Measurements from ENCODE around the gene NTNG2.

Gene NTNG2

GRCh38 chr9:132194508-132194907 is 32.6 kb downstream of the NTNG2 start:
- Histone ChIP-seq H3K23ac (ENCODE audit: low read depth, low read length, poor library complexity) (peak overlapping the region; percentile 97), H3K14ac (ENCODE audit: low read length) (peak overlapping the region; percentile 21), H3K36me3 (replicated peaks in 1 of 2; ENCODE audit: control insufficient read depth in 2 of 2, insufficient read depth in 2 of 2, low read length in 2 of 2) (no peaks in the 10 kb centered on the region), H3K9me3 (replicated peaks in 1 of 2; ENCODE audit: control insufficient read depth in 2 of 2, insufficient read depth in 1 of 2, low read depth in 1 of 2, low read length in 2 of 2) (peaks cover 0 to 4% of the 10 kb centered on the region in 2 donors), H3K79me1 (ENCODE audit: low read depth, low read length) (no peaks in the 10 kb centered on the region), H2AFZ (ENCODE audit: low read length) (no peak overlapping the region), H2AK5ac (ENCODE audit: low read depth, low read length) (peak overlapping the region; percentile 94), H3K9ac (ENCODE audit: low read depth, low read length, poor library complexity) (no peak overlapping the region), H4K8ac (ENCODE audit: low read depth, low read length) (no peak overlapping the region), H3K4ac (ENCODE audit: low read length) (peak overlapping the region; percentile 53), H2BK12ac (ENCODE audit: low read length) (no peak overlapping the region), H2BK120ac (ENCODE audit: low read depth, low read length) (no peak overlapping the region), H3K27ac (replicated peaks; ENCODE audit: low read length) (no peak overlapping the region), H2BK15ac (ENCODE audit: low read length) (peak overlapping the region; percentile 59), H3K18ac (ENCODE audit: low read length) (peak overlapping the region; percentile 80), H3K27me3 (ENCODE audit: control insufficient read depth in 3 of 3, insufficient read depth in 3 of 3, low read depth in 1 of 3, low read length in 3 of 3) (no peaks in the 10 kb centered on the region), H3K4me3 (ENCODE audit: low read length in 2 of 2) (no peak overlapping the region), H3K4me2 (ENCODE audit: insufficient read depth, low read length, poor library complexity, severe bottlenecking) (no peak overlapping the region), H3K4me1 (ENCODE audit: control insufficient read depth in 2 of 2, insufficient read depth in 1 of 2, low read depth in 1 of 2, low read length in 2 of 2) (no peaks in the 10 kb centered on the region), H4K91ac (ENCODE audit: low read depth, low read length, poor library complexity) (no peak overlapping the region), H2BK5ac (ENCODE audit: low read length) (peak overlapping the region; percentile 69)
- DNase-seq (ENCODE audit: low spot score), result no peak
- WGBS, 2 donors (ENCODE audit: extremely low coverage in 2 of 2, insufficient read length in 2 of 2, insufficient replicate concordance in 1 of 2), result no CpG with 5 or more reads among the region's 8 CpGs

- Histone ChIP-seq H3K23ac (ENCODE audit: low read depth, low read length, poor library complexity) (no peak overlapping the region), H3K14ac (ENCODE audit: low read length) (no peak overlapping the region), H3K27me3 (ENCODE audit: control insufficient read depth in 3 of 3, insufficient read depth in 3 of 3, low read depth in 1 of 3, low read length in 3 of 3) (peaks cover 0 to 7% (median 0%) of the 10 kb centered on the region in 3 experiments), H3K4me2 (ENCODE audit: insufficient read depth, low read length, poor library complexity, severe bottlenecking) (no peak overlapping the region), H2BK15ac (ENCODE audit: low read length) (no peak overlapping the region), H3K79me1 (ENCODE audit: low read depth, low read length) (no peaks in the 10 kb centered on the region), H2BK12ac (ENCODE audit: low read length) (no peak overlapping the region), H3K9me3 (replicated peaks in 1 of 2; ENCODE audit: control insufficient read depth in 2 of 2, insufficient read depth in 1 of 2, low read depth in 1 of 2, low read length in 2 of 2) (peaks cover 0 to 4% of the 10 kb centered on the region in 2 donors), H2BK120ac (ENCODE audit: low read depth, low read length) (no peak overlapping the region), H3K36me3 (replicated peaks in 1 of 2; ENCODE audit: control insufficient read depth in 2 of 2, insufficient read depth in 2 of 2, low read length in 2 of 2) (no peaks in the 10 kb centered on the region), H3K4me1 (ENCODE audit: control insufficient read depth in 2 of 2, insufficient read depth in 1 of 2, low read depth in 1 of 2, low read length in 2 of 2) (peaks cover 0 to 8% of the 10 kb centered on the region in 2 donors), H4K8ac (ENCODE audit: low read depth, low read length) (no peak overlapping the region), H3K4me3 (ENCODE audit: low read length in 2 of 2) (no peak overlapping the region), H4K91ac (ENCODE audit: low read depth, low read length, poor library complexity) (no peak overlapping the region), H2BK5ac (ENCODE audit: low read length) (peak overlapping the region; percentile 11), H3K18ac (ENCODE audit: low read length) (no peak overlapping the region), H2AK5ac (ENCODE audit: low read depth, low read length) (no peak overlapping the region), H3K9ac (ENCODE audit: low read depth, low read length, poor library complexity) (no peak overlapping the region), H3K4ac (ENCODE audit: low read length) (no peak overlapping the region), H3K27ac (replicated peaks; ENCODE audit: low read length) (no peak overlapping the region), H2AFZ (ENCODE audit: low read length) (no peak overlapping the region)
- WGBS, 2 donors (ENCODE audit: extremely low coverage in 2 of 2, insufficient read length in 2 of 2, insufficient replicate concordance in 1 of 2), result 100% methylated on average over 1 of the region's 6 CpGs; no CpG with 5 or more reads in 1 of the 2 donors
- DNase-seq (ENCODE audit: low spot score), result no peak
Observed at GRCh38 chr9:132197315-132197714, 35.5 kb downstream of the NTNG2 start.

GRCh38 chr9:132197856-132198550 is 36.1 kb downstream of the NTNG2 start:
- H3K79me1 ChIP-seq (ENCODE audit: low read depth, low read length), result no peaks in the 10 kb centered on the region

GRCh38 chr9:132199056-132199455 is 37.2 kb downstream of the NTNG2 start:
- Histone ChIP-seq H3K18ac (ENCODE audit: low read length) (no peak overlapping the region), H3K4me2 (ENCODE audit: insufficient read depth, low read length, poor library complexity, severe bottlenecking) (no peak overlapping the region), H2BK12ac (ENCODE audit: low read length) (no peak overlapping the region), H2BK15ac (ENCODE audit: low read length) (no peak overlapping the region), H3K4ac (ENCODE audit: low read length) (no peak overlapping the region), H3K23ac (ENCODE audit: low read depth, low read length, poor library complexity) (no peak overlapping the region), H3K27ac (replicated peaks; ENCODE audit: low read length) (no peak overlapping the region), H3K27me3 (ENCODE audit: control insufficient read depth in 3 of 3, insufficient read depth in 3 of 3, low read depth in 1 of 3, low read length in 3 of 3) (peaks cover 0 to 12% (median 0%) of the 10 kb centered on the region in 3 experiments), H2AK5ac (ENCODE audit: low read depth, low read length) (no peak overlapping the region), H2BK5ac (ENCODE audit: low read length) (no peak overlapping the region), H3K9me3 (replicated peaks in 1 of 2; ENCODE audit: control insufficient read depth in 2 of 2, insufficient read depth in 1 of 2, low read depth in 1 of 2, low read length in 2 of 2) (peaks cover 0 to 4% of the 10 kb centered on the region in 2 donors), H3K4me1 (ENCODE audit: control insufficient read depth in 2 of 2, insufficient read depth in 1 of 2, low read depth in 1 of 2, low read length in 2 of 2) (peaks cover 0 to 9% of the 10 kb centered on the region in 2 donors), H3K36me3 (replicated peaks in 1 of 2; ENCODE audit: control insufficient read depth in 2 of 2, insufficient read depth in 2 of 2, low read length in 2 of 2) (no peaks in the 10 kb centered on the region), H3K79me1 (ENCODE audit: low read depth, low read length) (no peaks in the 10 kb centered on the region), H3K9ac (ENCODE audit: low read depth, low read length, poor library complexity) (no peak overlapping the region), H4K8ac (ENCODE audit: low read depth, low read length) (no peak overlapping the region), H2BK120ac (ENCODE audit: low read depth, low read length) (no peak overlapping the region), H3K4me3 (ENCODE audit: low read length in 2 of 2) (no peak overlapping the region), H3K14ac (ENCODE audit: low read length) (no peak overlapping the region), H4K91ac (ENCODE audit: low read depth, low read length, poor library complexity) (no peak overlapping the region), H2AFZ (ENCODE audit: low read length) (no peak overlapping the region)
- no CpG with 5 or more reads among the region's 4 CpGs for WGBS, 2 donors (ENCODE audit: extremely low coverage in 2 of 2, insufficient read length in 2 of 2, insufficient replicate concordance in 1 of 2)
- DNase-seq (ENCODE audit: low spot score), result no peak

More at GRCh38 chr9:132197856-132198550, 36.1 kb downstream of the NTNG2 start:
- Histone ChIP-seq H2AFZ (ENCODE audit: low read length) (no peak overlapping the region), H4K91ac (ENCODE audit: low read depth, low read length, poor library complexity) (peak overlapping the region; percentile 5), H3K4me2 (ENCODE audit: insufficient read depth, low read length, poor library complexity, severe bottlenecking) (no peak overlapping the region), H4K8ac (ENCODE audit: low read depth, low read length) (no peak overlapping the region), H3K9me3 (replicated peaks in 1 of 2; ENCODE audit: control insufficient read depth in 2 of 2, insufficient read depth in 1 of 2, low read depth in 1 of 2, low read length in 2 of 2) (peaks cover 0 to 4% of the 10 kb centered on the region in 2 donors), H2BK120ac (ENCODE audit: low read depth, low read length) (peak overlapping the region; percentile 36), H2BK15ac (ENCODE audit: low read length) (no peak overlapping the region), H2AK5ac (ENCODE audit: low read depth, low read length) (peak overlapping the region; percentile 76), H3K27me3 (ENCODE audit: control insufficient read depth in 3 of 3, insufficient read depth in 3 of 3, low read depth in 1 of 3, low read length in 3 of 3) (peaks cover 0 to 12% (median 0%) of the 10 kb centered on the region in 3 experiments), H3K23ac (ENCODE audit: low read depth, low read length, poor library complexity) (peak overlapping the region; percentile 14), H3K9ac (ENCODE audit: low read depth, low read length, poor library complexity) (no peak overlapping the region), H3K27ac (replicated peaks; ENCODE audit: low read length) (no peak overlapping the region), H2BK12ac (ENCODE audit: low read length) (peak overlapping the region; percentile 78), H3K14ac (ENCODE audit: low read length) (no peak overlapping the region), H3K4ac (ENCODE audit: low read length) (no peak overlapping the region), H2BK5ac (ENCODE audit: low read length) (peak overlapping the region; percentile 11), H3K4me3 (ENCODE audit: low read length in 2 of 2) (peak overlapping the region in 1 of 2 donors; percentile 29), H3K36me3 (replicated peaks in 1 of 2; ENCODE audit: control insufficient read depth in 2 of 2, insufficient read depth in 2 of 2, low read length in 2 of 2) (no peaks in the 10 kb centered on the region), H3K18ac (ENCODE audit: low read length) (peak overlapping the region; percentile 69), H3K4me1 (ENCODE audit: control insufficient read depth in 2 of 2, insufficient read depth in 1 of 2, low read depth in 1 of 2, low read length in 2 of 2) (peaks cover 0 to 9% of the 10 kb centered on the region in 2 donors)
- DNase-seq (ENCODE audit: low spot score), result no peak
- WGBS, 2 donors (ENCODE audit: extremely low coverage in 2 of 2, insufficient read length in 2 of 2, insufficient replicate concordance in 1 of 2), result no CpG with 5 or more reads among the region's 58 CpGs
